NCI-H128 (cell line): ENCODE data around the gene TNFSF15.

ENCODE experiments used
- DNase-seq: peaks from one replicate; lab custom pipeline; 2025; ENCODE audit not compliant: unreplicated experiment; lab: John Stamatoyannopoulos, UW

TNFSF15 gene

GRCh38 chr9:114789006-114789405, 16.8 kb downstream of the TNFSF15 start:
- DNase-seq, result no peak

GRCh38 chr9:114787781-114788498, 17.9 kb downstream of the TNFSF15 start:
- DNase-seq, result no peak

GRCh38 chr9:114787214-114787613, 18.6 kb downstream of the TNFSF15 start:
- DNase-seq, result no peak

GRCh38 chr9:114785866-114786650, 19.8 kb downstream of the TNFSF15 start:
- no peak for DNase-seq

- no peak for DNase-seq
These were observed 21.0 kb downstream of the TNFSF15 start for GRCh38 chr9:114784721-114785279.

DNA sequence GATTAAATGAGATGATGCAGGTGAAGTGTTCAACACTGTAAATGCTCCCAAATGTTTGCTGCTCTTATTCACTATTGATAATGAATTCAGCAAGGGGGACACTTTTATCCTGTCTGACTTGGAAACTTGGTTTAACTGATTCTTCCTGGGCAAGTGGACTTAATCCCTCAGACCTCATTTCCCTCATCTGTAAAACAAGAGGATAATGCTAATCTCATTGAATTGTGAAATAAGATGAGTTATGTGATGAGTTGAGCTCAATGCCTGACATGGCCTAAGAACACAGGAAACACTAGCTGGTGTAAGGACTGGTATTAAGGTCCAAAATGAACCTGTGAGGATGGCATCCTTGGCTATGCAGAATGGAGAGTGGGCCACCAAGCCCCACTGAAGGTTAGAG, 23.3 kb downstream of the TNFSF15 start:
- DNase-seq, result no peak

GRCh38 chr9:114779352-114779845, 26.4 kb downstream of the TNFSF15 start:
- DNase-seq, result no peak

GRCh38 chr9:114777821-114778609, 27.8 kb downstream of the TNFSF15 start:
- DNase-seq, result no peak

DNA sequence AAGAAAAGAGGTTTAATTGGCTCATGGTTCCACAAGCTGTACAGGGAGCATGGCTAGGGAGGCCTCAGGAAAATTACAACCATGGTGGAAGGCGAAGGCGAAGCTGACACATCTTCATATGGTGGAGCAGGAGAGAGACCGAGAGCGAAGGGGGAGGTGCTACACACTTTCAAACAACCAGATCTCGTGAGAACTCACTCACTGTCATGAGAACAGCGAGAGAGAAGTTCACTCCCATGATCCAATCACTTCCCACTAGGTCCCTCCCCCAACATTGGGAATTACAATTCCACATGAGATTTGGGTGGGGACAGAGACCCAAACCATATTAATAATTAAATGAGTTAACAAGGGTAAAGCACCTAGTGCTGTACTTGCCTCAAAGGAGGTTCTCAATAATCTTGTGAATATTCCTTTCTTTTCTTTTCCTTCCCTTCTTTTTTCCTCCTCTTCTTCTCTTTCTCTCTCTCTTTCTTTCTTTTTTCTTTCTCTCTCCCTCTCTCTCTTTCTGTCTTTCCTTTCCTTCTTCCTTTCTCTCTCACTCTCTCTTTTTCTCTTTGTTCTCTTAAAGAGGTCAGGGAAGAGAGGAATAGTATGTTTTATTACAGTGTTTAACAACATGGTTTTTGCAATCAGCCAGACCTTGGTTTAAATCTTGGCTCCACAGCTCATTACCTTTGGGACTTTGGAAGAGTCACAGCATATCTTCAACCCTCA, 29.0 kb downstream of the TNFSF15 start:
- no peak for DNase-seq

- no peak for DNase-seq
These were observed 29.9 kb downstream of the TNFSF15 start for GRCh38 chr9:114775981-114776380.

DNA sequence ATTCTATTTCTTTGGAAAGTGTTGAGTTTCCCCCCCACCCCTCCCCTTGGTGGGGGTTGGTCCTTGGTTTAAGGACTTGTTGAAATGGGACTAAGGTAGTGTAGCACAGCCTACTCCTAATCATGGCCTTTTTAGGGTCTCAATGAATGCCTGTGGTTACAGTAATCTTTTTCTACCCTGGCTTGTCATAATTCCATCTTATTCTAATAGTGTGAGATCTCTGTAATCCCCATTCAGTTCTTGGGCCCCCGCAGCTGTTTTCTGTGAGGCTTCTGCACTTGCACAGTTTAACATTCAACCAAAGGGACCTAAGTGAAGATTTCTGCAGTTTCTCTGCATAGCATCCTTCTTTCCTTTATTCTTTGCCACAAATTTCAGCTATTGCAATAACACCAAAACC, 30.7 kb downstream of the TNFSF15 start:
- DNase-seq, result no peak

- DNase-seq, result no peak
These were observed 31.3 kb downstream of the TNFSF15 start for GRCh38 chr9:114774524-114774923.

- DNase-seq, result no peak
These were observed 34.0 kb downstream of the TNFSF15 start for GRCh38 chr9:114771889-114772288.

GRCh38 chr9:114770991-114771390, 34.8 kb downstream of the TNFSF15 start:
- no peak for DNase-seq

DNA sequence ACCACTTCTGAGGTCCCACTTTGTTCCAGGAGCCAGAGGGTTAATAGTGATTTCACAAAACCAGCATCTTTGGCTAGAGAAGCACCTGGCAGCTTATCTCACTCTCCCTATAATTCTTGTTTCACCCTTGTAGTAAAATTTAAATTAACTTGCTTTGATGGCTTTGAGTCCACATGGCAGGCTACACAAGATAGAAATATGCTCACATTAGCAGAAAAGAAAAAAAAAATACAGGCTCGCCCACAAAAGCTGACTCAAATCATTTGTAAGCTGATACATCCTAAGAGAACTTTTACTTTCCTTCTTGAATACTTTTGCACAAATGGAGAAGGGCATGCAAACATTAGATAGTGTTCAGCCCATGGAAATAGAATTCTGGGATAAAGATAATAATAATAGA, 36.2 kb downstream of the TNFSF15 start:
- DNase-seq, result no peak

- DNase-seq, result no peak
These were observed 42.6 kb downstream of the TNFSF15 start for GRCh38 chr9:114763220-114763619.

DNA sequence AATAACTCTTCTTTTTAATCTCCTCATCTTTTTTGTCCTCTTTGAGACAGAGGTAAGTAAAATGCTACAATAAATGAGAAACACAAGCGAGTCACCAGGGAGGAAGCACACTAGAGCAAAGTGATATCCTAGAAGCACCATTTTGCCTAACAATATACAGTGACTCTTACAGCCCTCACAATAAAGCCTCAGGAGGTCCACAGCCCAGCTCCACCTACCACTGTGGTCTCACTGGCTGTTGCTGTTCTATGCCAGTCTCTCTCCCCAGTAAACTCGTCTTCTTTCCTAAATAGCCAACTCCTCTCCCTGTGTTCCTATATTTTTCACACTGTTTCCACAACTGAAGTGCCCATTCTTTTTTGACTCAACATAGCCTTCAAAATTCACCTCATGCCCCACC, 44.3 kb downstream of the TNFSF15 start:
- no peak for DNase-seq

GRCh38 chr9:114759512-114760341, 46.1 kb downstream of the TNFSF15 start:
- no peak for DNase-seq

GRCh38 chr9:114757984-114758383, 47.9 kb downstream of the TNFSF15 start:
- DNase-seq, result no peak

- no peak for DNase-seq
These were observed 48.4 kb downstream of the TNFSF15 start for GRCh38 chr9:114757395-114757794.
